Left lung (tissue), 10 donors: Measurements from ENCODE around the gene PER1. TPM values are rescaled to one million over a fixed set of nuclear protein-coding genes. Genes with fewer than 3 reads are reported as not detected.

ENCODE experiments used
- ATAC-seq: fragments of 200-7000 bp; cut with Tn5 transposase; one replicate; pipeline ENCODE4 v1.9.1; 2020; ENCODE audit warnings: moderate library complexity
- DNase-seq, 4 donors: peaks; one replicate each; pipeline ENCODE4 v3.0.0-alpha.2; 2013 to 2020
- H3K27ac ChIP-seq, 2 donors: fragments of 200-600 bp; sonication (generic) in 1 of 2; one replicate each; pipeline versions ENCODE4 v1.5.0 to v1.8.0; 2020 to 2021
- H3K27me3 ChIP-seq, 2 donors: fragments of 200-600 bp; sonication (generic) in 1 of 2; one replicate each; pipeline versions ENCODE4 v1.5.0 to v1.8.0; 2020 to 2021
- H3K36me3 ChIP-seq, 2 donors: fragments of 200-600 bp; sonication (generic) in 1 of 2; one replicate each; pipeline versions ENCODE4 v1.5.0 to v1.8.0; 2020 to 2021
- H3K4me1 ChIP-seq, 2 donors: fragments of 200-600 bp; one replicate each; pipeline ENCODE4 v1.8.0; 2021
- H3K4me3 ChIP-seq, 2 donors: fragments of 200-600 bp; sonication (generic) in 1 of 2; one replicate each; pipeline versions ENCODE4 v1.5.0 to v1.8.0; 2020 to 2021; ENCODE audit warnings: mild to moderate bottlenecking in 1 of 2
- H3K9me3 ChIP-seq, 2 donors: fragments of 200-600 bp; sonication (generic) in 1 of 2; one replicate each; pipeline versions ENCODE4 v1.5.0 to v1.8.0; 2020 to 2021
- intact Hi-C, 2 donors: fragments of 100-400 bp; cut with DNase I; formaldehyde crosslinking; loops; one replicate each; pipeline versions ENCODE4 v1.11.2 to v1.14.2; 2022
- polyA plus RNA-seq, 6 donors: library from polyadenylated mRNA; unstranded; fragments of 120-200 nt; gene quantifications; one replicate each; pipeline ENCODE4 v1.2.1, GENCODE V29; 2013; ENCODE audit not compliant: insufficient read length in 6 of 6
- total RNA-seq, 2 donors: library from RNA; stranded (reverse); fragmentation: NEBNext Ultra II Directional; extraction: Animal tissue kit (Norgen Biotek cat#: 25700); gene quantifications; one replicate each; pipeline ENCODE4 v1.2.1, GENCODE V29; 2021
- TF ChIP-seq, protein P1 (sequence below), 2 donors: fragments of 200-600 bp; sonication (generic) in 1 of 2; IDR thresholded peaks; one replicate each; pipeline versions ENCODE4 v1.5.0 to v1.8.0; 2021; ENCODE audit warnings: antibody characterized with exemption in 2 of 2
- donor health status: DM: no; HTN: yes; CAD: no.
- donor health status: DM: no; HTN: no; CAD: no.

PER1 gene
- total and polyA plus RNA-seq, 8 donors = 28.0 to 111 (median 61.2) TPM

GRCh38 chr17:8162233-8162996, 10.2 kb upstream of the PER1 start, which contains the start of gene VAMP2:
Gene VAMP2, minus strand, starts transcription at chr17:8162948. Its CDS starts 69 bp downstream, at chr17:8162879.
- H3K9me3 ChIP-seq = no peaks in the 10 kb centered on the region
- intact Hi-C loops = no loop called here
- H3K4me1 ChIP-seq = peaks cover 28 to 68% of the 10 kb centered on the region in 2 donors
- ATAC-seq = peak; percentile 64
- H3K27me3 ChIP-seq = no peaks in the 10 kb centered on the region
- peaks cover 0 to 29% of the 10 kb centered on the region in 2 donors for H3K36me3 ChIP-seq
- DNase-seq = peak; percentile 81 to 95 (median 84)
- TF ChIP-seq, protein P1, sequence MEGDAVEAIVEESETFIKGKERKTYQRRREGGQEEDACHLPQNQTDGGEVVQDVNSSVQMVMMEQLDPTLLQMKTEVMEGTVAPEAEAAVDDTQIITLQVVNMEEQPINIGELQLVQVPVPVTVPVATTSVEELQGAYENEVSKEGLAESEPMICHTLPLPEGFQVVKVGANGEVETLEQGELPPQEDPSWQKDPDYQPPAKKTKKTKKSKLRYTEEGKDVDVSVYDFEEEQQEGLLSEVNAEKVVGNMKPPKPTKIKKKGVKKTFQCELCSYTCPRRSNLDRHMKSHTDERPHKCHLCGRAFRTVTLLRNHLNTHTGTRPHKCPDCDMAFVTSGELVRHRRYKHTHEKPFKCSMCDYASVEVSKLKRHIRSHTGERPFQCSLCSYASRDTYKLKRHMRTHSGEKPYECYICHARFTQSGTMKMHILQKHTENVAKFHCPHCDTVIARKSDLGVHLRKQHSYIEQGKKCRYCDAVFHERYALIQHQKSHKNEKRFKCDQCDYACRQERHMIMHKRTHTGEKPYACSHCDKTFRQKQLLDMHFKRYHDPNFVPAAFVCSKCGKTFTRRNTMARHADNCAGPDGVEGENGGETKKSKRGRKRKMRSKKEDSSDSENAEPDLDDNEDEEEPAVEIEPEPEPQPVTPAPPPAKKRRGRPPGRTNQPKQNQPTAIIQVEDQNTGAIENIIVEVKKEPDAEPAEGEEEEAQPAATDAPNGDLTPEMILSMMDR (IDR thresholded peaks at IDR 0.05) = no peak
- H3K4me3 ChIP-seq = peak within 1 kb of the TSS; percentile 87 to 99
- H3K27ac ChIP-seq = peak within 1 kb of the TSS; percentile 92 to 95

GRCh38 chr17:8161289-8162232, 9.4 kb upstream of the PER1 start:
- intact Hi-C loops = no loop called here
- TF ChIP-seq, protein P1 (IDR thresholded peaks at IDR 0.05) = no peak
- DNase-seq = peak in 1 of 4 donors; percentile 66
- no peak for ATAC-seq
- Histone ChIP-seq H3K9me3 (no peaks in the 10 kb centered on the region), H3K27me3 (no peaks in the 10 kb centered on the region), H3K36me3 (peaks cover 0 to 29% of the 10 kb centered on the region in 2 donors), H3K27ac (peak overlapping the region; percentile 92 to 95), H3K4me3 (peak overlapping the region; percentile 87 to 99), H3K4me1 (peaks cover 32 to 76% of the 10 kb centered on the region in 2 donors)

- intact Hi-C loops = no loop called here
- ATAC-seq = no peak
- DNase-seq = no peak
- no peaks in the 10 kb centered on the region for H3K9me3 ChIP-seq
- H3K4me1 ChIP-seq = peaks cover 32 to 79% of the 10 kb centered on the region in 2 donors
- H3K27ac ChIP-seq = peak overlapping the region; percentile 92 to 95
- no peaks in the 10 kb centered on the region for H3K27me3 ChIP-seq
- TF ChIP-seq, protein P1 (IDR thresholded peaks at IDR 0.05) = no peak
- H3K4me3 ChIP-seq = peak overlapping the region in 1 of 2 donors; percentile 99
- peaks cover 0 to 29% of the 10 kb centered on the region in 2 donors for H3K36me3 ChIP-seq
Observed at GRCh38 chr17:8160741-8161221, 8.6 kb upstream of the PER1 start.

GRCh38 chr17:8160224-8160577, 8.0 kb upstream of the PER1 start:
- intact Hi-C loops = no loop called here
- H3K4me1 ChIP-seq = peaks cover 32 to 84% of the 10 kb centered on the region in 2 donors

More at GRCh38 chr17:8160224-8160577, 8.0 kb upstream of the PER1 start:
- Histone ChIP-seq H3K9me3 (no peaks in the 10 kb centered on the region), H3K4me3 (no peak overlapping the region), H3K36me3 (peaks cover 0 to 29% of the 10 kb centered on the region in 2 donors), H3K27ac (peak overlapping the region in 1 of 2 donors; percentile 92), H3K27me3 (no peaks in the 10 kb centered on the region)
- DNase-seq (no peak), ATAC-seq (no peak)
- TF ChIP-seq, protein P1 (IDR thresholded peaks at IDR 0.05) = no peak
